GM12892 (cell line): Measurements from ENCODE around the gene KRT74.

Experiments
- POLR2A ChIP-seq: IDR thresholded peaks from 2 replicates; pipeline ENCODE4 v1.6.1; 2011; ENCODE audit warnings: low read depth, low read length, control low read depth
- POLR2AphosphoS5 ChIP-seq: IDR thresholded peaks from 2 replicates; pipeline ENCODE4 v1.6.1; 2011; ENCODE audit warnings: low read depth, low read length, control low read depth

GRCh38 chr12:52540531-52540930 lies 33.1 kb downstream of the KRT74 start:
- no peak for TF ChIP-seq POLR2AphosphoS5
- no peak for TF ChIP-seq POLR2A
